ENCODE measurements around the gene VWF. TPM values are rescaled to one million over a fixed set of nuclear protein-coding genes. Genes with fewer than 3 reads are reported as not detected.

VWF gene
- total and polyA plus RNA-seq, 10 of the 15 experiments (the other 5 are each of a cell fraction or from before 2014, with no cell fraction given): 0.08 to 0.23 TPM; not detected in 8

DNA sequence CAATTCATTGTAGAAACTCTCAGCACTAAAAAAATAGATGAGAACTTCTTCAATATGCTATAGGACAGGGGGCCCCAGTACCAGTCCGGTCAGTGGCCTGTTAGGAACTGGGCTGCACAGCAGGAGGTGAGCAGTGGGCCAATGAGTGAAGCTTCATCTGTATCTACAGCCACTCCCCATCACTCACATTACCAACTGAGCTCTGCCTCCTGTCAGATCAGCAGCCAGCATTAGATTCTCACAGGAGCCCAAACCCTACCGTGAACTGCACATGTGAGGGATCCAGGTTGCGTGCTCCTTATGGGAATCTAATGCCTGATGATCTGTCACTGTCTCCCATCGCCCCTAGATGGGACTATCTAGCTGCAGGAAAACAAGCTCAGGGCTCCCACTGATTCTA, 163.7 kb downstream of the VWF start (continued):
- TF ChIP-seq, protein P1, sequence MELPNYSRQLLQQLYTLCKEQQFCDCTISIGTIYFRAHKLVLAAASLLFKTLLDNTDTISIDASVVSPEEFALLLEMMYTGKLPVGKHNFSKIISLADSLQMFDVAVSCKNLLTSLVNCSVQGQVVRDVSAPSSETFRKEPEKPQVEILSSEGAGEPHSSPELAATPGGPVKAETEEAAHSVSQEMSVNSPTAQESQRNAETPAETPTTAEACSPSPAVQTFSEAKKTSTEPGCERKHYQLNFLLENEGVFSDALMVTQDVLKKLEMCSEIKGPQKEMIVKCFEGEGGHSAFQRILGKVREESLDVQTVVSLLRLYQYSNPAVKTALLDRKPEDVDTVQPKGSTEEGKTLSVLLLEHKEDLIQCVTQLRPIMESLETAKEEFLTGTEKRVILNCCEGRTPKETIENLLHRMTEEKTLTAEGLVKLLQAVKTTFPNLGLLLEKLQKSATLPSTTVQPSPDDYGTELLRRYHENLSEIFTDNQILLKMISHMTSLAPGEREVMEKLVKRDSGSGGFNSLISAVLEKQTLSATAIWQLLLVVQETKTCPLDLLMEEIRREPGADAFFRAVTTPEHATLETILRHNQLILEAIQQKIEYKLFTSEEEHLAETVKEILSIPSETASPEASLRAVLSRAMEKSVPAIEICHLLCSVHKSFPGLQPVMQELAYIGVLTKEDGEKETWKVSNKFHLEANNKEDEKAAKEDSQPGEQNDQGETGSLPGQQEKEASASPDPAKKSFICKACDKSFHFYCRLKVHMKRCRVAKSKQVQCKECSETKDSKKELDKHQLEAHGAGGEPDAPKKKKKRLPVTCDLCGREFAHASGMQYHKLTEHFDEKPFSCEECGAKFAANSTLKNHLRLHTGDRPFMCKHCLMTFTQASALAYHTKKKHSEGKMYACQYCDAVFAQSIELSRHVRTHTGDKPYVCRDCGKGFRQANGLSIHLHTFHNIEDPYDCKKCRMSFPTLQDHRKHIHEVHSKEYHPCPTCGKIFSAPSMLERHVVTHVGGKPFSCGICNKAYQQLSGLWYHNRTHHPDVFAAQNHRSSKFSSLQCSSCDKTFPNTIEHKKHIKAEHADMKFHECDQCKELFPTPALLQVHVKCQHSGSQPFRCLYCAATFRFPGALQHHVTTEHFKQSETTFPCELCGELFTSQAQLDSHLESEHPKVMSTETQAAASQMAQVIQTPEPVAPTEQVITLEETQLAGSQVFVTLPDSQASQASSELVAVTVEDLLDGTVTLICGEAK (IDR thresholded peaks at IDR 0.05; ENCODE audit: borderline replicate concordance): no peak

DNA sequence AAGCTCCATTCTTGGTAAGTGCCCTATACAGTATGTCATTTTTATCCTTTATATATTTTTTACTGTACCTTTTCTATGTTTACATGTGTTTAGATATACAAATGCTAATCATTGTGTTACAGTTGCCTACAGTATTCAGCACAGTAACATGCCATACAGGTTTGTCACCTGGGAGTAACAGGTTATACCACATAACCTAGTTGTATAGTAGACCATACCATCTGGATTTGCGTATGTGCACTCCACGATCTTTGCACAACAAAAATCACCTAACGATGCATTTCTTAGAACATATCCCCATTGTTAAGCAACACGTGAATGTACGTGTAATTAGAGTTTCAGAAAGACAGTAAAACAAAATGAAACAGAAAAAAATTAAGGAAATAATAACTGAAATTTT, 167.5 kb downstream of the VWF start:
- ChIA-PET POLR2A (no interaction called here), RAD21 (ENCODE audit: unreplicated experiment) (no interaction called here), CTCF (interaction anchor here (0.6 to 1.4 kb wide), 4 partner anchors 31 to 327 kb away, joined by 3 to 4 read pairs (median 3); no protein-coding TSS in a partner anchor), SMC1A (ENCODE audit: uncharacterized antibody, unreplicated experiment) (interaction anchor here (0.8 kb wide), 1 partner anchor 10 kb away, joined by 3 read pairs; no protein-coding TSS in a partner anchor)
- 56% methylated on average over 5 of the region's 5 CpGs for WGBS (ENCODE audit: insufficient coverage, insufficient replicate concordance, low lambda C conversion rate, missing lambda C conversion rate)
- TF ChIP-seq SMAD5 (IDR thresholded peaks at IDR 0.05; ENCODE audit: low read depth): no peak
- H4K20me1 ChIP-seq (ENCODE audit: control insufficient read depth, insufficient read depth): no peaks in the 10 kb centered on the region
- H2AFZ ChIP-seq (ENCODE audit: control insufficient read depth, low read depth, low read length): no peak overlapping the region
- no peak overlapping the region for H3K9ac ChIP-seq (ENCODE audit: control insufficient read depth, insufficient read depth, low read length)
- no peaks in the 10 kb centered on the region for H3K27me3 ChIP-seq (replicated peaks in 1 of 2; ENCODE audit: control insufficient read depth in 2 of 2, insufficient read depth in 2 of 2, low read length in 1 of 2)
- in situ Hi-C loops (cut with MboI): no loop called here
- no peak for DNase-seq (ENCODE audit: low read depth, low spot score)
- no peaks in the 10 kb centered on the region for H3K9me3 ChIP-seq (replicated peaks; ENCODE audit: control insufficient read depth, insufficient read depth, low read length)
- H3K27ac ChIP-seq (ENCODE audit: control insufficient read depth, insufficient read depth): no peak overlapping the region
- no peak for FAIRE-seq
- H3K4me2 ChIP-seq (ENCODE audit: control insufficient read depth, insufficient read depth): no peak overlapping the region
- H3K4me1 ChIP-seq (ENCODE audit: control insufficient read depth, insufficient read depth, low read length): no peaks in the 10 kb centered on the region
- no peaks in the 10 kb centered on the region for H3K79me2 ChIP-seq (ENCODE audit: control insufficient read depth, insufficient read depth, low read length)
- no peak overlapping the region for H3K4me3 ChIP-seq
- no peaks in the 10 kb centered on the region for H3K36me3 ChIP-seq (ENCODE audit: control insufficient read depth in 2 of 2, insufficient read depth in 2 of 2, low read length in 1 of 2)
- no TSS peak for BruUV-seq (replicated peaks)
- no peak for ATAC-seq
- intact Hi-C loops (cut with micrococcal nuclease; ENCODE audit: unreplicated experiment): no loop called here
